Measurements from ENCODE around the gene MYOM1.
"Not testable (repeated sequence)": the region's sequence is repeated elsewhere in the genome, so short reads cannot be mapped to it uniquely, and the experiment has no call there.

The MYOM1 gene

DNA sequence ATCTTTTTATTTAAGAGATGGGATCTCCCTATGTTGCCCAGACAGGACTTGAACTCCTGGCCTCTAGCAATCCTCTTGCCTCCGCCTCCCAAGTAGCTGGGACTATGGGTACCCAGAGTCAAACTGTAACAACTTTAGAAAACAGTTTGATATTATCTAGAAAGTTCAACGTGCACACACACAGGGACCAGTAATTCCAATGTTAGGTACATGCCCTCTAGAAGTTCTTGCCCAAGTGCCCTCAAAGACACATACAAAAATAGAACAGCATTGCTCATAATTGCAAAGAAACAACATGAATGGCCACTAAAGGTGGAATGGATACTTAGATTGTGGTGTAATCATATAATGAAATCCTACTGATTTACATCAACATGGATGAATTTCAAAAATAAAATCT, 194.2 kb downstream of the MYOM1 start:
- DNase-seq (ENCODE audit: low read depth), result no peak

DNA sequence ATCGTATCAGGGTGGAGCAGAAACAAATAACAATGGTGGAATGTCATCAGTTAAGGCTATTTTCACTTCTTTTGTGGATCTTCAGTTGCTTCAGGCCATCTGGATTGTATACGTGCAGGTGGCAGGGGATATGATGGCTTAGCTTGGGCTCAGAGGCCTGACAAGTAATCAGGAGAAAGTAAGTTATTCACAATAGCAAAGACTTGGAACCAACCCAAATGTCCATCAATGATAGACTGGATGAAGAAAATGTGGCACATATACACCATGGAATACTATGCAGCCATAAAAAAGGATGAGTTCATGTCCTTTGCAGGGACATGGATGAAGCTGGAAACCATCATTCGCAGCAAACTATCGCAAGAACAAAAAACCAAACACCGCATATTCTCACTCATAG, 196.2 kb downstream of the MYOM1 start:
- DNase-seq (ENCODE audit: low read depth), result not testable (repeated sequence)

All from GM04504 (cell line).